ENCODE data around the gene SCAPER.
A peak's percentile ranks its signal among the peaks of the same experiment; 100 is the strongest.

The SCAPER gene

DNA sequence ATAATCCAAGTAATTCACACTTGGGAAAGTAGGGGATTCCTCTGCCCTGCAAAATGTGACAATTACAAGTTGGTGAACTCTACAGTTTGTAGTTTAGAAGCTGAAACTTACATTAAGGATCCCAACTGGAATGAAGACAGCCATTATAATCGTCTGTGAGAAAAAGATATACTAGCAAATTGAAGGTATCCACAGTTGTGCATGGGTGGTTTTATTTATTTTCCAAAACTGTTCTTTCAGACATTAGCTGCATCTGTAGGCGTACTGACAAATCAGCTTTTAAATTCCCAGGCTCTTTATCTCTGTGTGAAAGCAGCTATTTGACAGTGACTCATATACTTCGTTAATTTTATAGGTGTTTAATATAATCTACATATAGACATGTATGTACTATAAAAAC is 581.1 kb downstream of the SCAPER start (continued):
- TF ChIP-seq ZBTB44 (tag by site-specific recombination; IDR thresholded peaks at IDR 0.05) (0 out of 2 replicates have a peak, but pooled peaks have one; percentile 21), ZNF654 (tag by site-specific recombination; IDR thresholded peaks at IDR 0.05; ENCODE audit: low read depth) (no peak), ZBTB17 (tag by site-specific recombination; IDR thresholded peaks at IDR 0.05) (0 out of 2 replicates have a peak, but pooled peaks have one; percentile 36), ZBTB48 (tag by site-specific recombination; IDR thresholded peaks at IDR 0.05) (no peak), ZFHX2 (tag by site-specific recombination; conservative IDR thresholded peaks at IDR 0.05) (peak; percentile 77), PRDM6 (tag by site-specific recombination; IDR thresholded peaks at IDR 0.05) (peak; percentile 35; the same call in 1 of the 2 replicates)

- ChIA-PET CTCF (no interaction called here), POLR2A (no interaction called here)
- Histone ChIP-seq H3K4me1 (ENCODE audit: control insufficient read depth, insufficient read depth, low read length) (peaks cover 21% of the 10 kb centered on the region), H3K9me3 (ENCODE audit: control insufficient read depth, insufficient read depth, low read depth, low read length) (no peaks in the 10 kb centered on the region), H3K4me3 (ENCODE audit: low read depth, low read length) (no peak overlapping the region), H3K27ac (ENCODE audit: extremely low read depth, low read depth, low read length) (no peak overlapping the region; the same call in 1 of the 2 replicates), H3K36me3 (ENCODE audit: control insufficient read depth in 2 of 2, insufficient read depth in 1 of 2, low read length in 2 of 2) (no peaks in the 10 kb centered on the region)
- TF ChIP-seq ZFP3 (tag by site-specific recombination; IDR thresholded peaks at IDR 0.05; ENCODE audit: low read depth): no peak
- no peak for TF ChIP-seq ZNF514 (tag by site-specific recombination; IDR thresholded peaks at IDR 0.05)
- TF ChIP-seq GLI2 (tag by site-specific recombination; IDR thresholded peaks at IDR 0.05; ENCODE audit: borderline replicate concordance, low read depth): no peak
Observed at GRCh38 chr15:76321602-76322001, 583.5 kb downstream of the SCAPER start.

DNA sequence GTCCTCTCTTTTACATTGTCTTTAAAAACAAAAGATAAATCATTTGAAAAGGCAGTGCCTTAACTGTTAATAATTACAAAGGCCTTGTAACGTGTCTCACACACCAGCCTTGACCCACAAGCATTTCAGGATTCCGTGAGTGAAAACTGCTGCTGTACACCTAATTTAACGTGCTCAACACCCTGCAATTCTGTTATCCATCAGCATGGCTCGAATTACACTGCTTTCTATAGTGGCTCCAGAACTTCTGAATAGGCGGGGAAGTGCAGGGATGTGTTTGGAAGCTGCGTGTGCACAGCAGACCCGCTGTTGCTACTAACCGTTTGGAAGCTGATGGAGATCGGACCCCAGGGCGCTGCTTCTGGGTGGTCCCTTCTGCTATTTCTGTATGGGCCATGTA is 584.0 kb downstream of the SCAPER start:
- Histone ChIP-seq H3K36me3 (ENCODE audit: control insufficient read depth in 2 of 2, insufficient read depth in 1 of 2, low read length in 2 of 2) (no peaks in the 10 kb centered on the region), H3K4me3 (ENCODE audit: low read depth, low read length) (no peak overlapping the region), H3K27ac (ENCODE audit: extremely low read depth, low read depth, low read length) (no peak overlapping the region; the same call in 1 of the 2 replicates), H3K9me3 (ENCODE audit: control insufficient read depth, insufficient read depth, low read depth, low read length) (no peaks in the 10 kb centered on the region), H3K4me1 (ENCODE audit: control insufficient read depth, insufficient read depth, low read length) (peaks cover 21% of the 10 kb centered on the region)
- ChIA-PET POLR2A (no interaction called here), CTCF (no interaction called here)
- TF ChIP-seq OSR2 (tag by site-specific recombination; IDR thresholded peaks at IDR 0.05): peak; percentile 78
- TF ChIP-seq, protein P1, sequence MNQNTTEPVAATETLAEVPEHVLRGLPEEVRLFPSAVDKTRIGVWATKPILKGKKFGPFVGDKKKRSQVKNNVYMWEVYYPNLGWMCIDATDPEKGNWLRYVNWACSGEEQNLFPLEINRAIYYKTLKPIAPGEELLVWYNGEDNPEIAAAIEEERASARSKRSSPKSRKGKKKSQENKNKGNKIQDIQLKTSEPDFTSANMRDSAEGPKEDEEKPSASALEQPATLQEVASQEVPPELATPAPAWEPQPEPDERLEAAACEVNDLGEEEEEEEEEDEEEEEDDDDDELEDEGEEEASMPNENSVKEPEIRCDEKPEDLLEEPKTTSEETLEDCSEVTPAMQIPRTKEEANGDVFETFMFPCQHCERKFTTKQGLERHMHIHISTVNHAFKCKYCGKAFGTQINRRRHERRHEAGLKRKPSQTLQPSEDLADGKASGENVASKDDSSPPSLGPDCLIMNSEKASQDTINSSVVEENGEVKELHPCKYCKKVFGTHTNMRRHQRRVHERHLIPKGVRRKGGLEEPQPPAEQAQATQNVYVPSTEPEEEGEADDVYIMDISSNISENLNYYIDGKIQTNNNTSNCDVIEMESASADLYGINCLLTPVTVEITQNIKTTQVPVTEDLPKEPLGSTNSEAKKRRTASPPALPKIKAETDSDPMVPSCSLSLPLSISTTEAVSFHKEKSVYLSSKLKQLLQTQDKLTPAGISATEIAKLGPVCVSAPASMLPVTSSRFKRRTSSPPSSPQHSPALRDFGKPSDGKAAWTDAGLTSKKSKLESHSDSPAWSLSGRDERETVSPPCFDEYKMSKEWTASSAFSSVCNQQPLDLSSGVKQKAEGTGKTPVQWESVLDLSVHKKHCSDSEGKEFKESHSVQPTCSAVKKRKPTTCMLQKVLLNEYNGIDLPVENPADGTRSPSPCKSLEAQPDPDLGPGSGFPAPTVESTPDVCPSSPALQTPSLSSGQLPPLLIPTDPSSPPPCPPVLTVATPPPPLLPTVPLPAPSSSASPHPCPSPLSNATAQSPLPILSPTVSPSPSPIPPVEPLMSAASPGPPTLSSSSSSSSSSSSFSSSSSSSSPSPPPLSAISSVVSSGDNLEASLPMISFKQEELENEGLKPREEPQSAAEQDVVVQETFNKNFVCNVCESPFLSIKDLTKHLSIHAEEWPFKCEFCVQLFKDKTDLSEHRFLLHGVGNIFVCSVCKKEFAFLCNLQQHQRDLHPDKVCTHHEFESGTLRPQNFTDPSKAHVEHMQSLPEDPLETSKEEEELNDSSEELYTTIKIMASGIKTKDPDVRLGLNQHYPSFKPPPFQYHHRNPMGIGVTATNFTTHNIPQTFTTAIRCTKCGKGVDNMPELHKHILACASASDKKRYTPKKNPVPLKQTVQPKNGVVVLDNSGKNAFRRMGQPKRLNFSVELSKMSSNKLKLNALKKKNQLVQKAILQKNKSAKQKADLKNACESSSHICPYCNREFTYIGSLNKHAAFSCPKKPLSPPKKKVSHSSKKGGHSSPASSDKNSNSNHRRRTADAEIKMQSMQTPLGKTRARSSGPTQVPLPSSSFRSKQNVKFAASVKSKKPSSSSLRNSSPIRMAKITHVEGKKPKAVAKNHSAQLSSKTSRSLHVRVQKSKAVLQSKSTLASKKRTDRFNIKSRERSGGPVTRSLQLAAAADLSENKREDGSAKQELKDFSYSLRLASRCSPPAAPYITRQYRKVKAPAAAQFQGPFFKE (tag by site-specific recombination; IDR thresholded peaks at IDR 0.05; ENCODE audit: borderline replicate concordance): no peak
- TF ChIP-seq, protein P2, sequence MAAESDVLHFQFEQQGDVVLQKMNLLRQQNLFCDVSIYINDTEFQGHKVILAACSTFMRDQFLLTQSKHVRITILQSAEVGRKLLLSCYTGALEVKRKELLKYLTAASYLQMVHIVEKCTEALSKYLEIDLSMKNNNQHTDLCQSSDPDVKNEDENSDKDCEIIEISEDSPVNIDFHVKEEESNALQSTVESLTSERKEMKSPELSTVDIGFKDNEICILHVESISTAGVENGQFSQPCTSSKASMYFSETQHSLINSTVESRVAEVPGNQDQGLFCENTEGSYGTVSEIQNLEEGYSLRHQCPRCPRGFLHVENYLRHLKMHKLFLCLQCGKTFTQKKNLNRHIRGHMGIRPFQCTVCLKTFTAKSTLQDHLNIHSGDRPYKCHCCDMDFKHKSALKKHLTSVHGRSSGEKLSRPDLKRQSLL (tag by site-specific recombination; IDR thresholded peaks at IDR 0.05): peak; percentile 83
- 0 out of 2 replicates have a peak, but pooled peaks have one; percentile 50 for TF ChIP-seq ZSCAN30 (tag by site-specific recombination; IDR thresholded peaks at IDR 0.05)
- no peak for TF ChIP-seq ZNF211 (tag by site-specific recombination; IDR thresholded peaks at IDR 0.05; ENCODE audit: low read depth)
- TF ChIP-seq HOXD13 (CRISPR knock-in tag; IDR thresholded peaks at IDR 0.05; ENCODE audit: borderline replicate concordance): no peak
- TF ChIP-seq ZNF585B (tag by site-specific recombination; IDR thresholded peaks at IDR 0.05): no peak
- peak; percentile 72 for TF ChIP-seq SP7 (tag by site-specific recombination; IDR thresholded peaks at IDR 0.05)
- TF ChIP-seq, protein P3, sequence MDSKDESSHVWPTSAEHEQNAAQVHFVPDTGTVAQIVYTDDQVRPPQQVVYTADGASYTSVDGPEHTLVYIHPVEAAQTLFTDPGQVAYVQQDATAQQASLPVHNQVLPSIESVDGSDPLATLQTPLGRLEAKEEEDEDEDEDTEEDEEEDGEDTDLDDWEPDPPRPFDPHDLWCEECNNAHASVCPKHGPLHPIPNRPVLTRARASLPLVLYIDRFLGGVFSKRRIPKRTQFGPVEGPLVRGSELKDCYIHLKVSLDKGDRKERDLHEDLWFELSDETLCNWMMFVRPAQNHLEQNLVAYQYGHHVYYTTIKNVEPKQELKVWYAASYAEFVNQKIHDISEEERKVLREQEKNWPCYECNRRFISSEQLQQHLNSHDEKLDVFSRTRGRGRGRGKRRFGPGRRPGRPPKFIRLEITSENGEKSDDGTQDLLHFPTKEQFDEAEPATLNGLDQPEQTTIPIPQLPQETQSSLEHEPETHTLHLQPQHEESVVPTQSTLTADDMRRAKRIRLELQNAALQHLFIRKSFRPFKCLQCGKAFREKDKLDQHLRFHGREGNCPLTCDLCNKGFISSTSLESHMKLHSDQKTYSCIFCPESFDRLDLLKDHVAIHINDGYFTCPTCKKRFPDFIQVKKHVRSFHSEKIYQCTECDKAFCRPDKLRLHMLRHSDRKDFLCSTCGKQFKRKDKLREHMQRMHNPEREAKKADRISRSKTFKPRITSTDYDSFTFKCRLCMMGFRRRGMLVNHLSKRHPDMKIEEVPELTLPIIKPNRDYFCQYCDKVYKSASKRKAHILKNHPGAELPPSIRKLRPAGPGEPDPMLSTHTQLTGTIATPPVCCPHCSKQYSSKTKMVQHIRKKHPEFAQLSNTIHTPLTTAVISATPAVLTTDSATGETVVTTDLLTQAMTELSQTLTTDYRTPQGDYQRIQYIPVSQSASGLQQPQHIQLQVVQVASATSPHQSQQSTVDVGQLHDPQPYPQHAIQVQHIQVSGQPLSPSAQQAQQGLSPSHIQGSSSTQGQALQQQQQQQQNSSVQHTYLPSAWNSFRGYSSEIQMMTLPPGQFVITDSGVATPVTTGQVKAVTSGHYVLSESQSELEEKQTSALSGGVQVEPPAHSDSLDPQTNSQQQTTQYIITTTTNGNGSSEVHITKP (tag by site-specific recombination; IDR thresholded peaks at IDR 0.05): peak; percentile 74
- peak; percentile 64 for TF ChIP-seq ZNF600 (tag by site-specific recombination; IDR thresholded peaks at IDR 0.05)
- no peak for TF ChIP-seq GFI1B (tag by site-specific recombination; IDR thresholded peaks at IDR 0.05)

Data from HEK293 (cell line).